Subcutaneous abdominal adipose tissue (tissue), 5 donors: ENCODE data around the gene WNT8A.
A peak's percentile ranks its signal among the peaks of the same experiment; 100 is the strongest.

Experiments
- H3K27ac ChIP-seq: one replicate; pipeline ENCODE4 v1.7.0; 2013; ENCODE audit warnings: low read depth, mild to moderate bottlenecking, inconsistent platforms, low read length, moderate library complexity
- H3K27me3 ChIP-seq, 5 donors: one replicate each; pipeline ENCODE4 v1.7.0; 2013; ENCODE audit warnings: low read length in 5 of 5, inconsistent platforms in 1 of 5; ENCODE audit not compliant: control insufficient read depth in 5 of 5, insufficient read depth in 4 of 5
- H3K36me3 ChIP-seq, 5 donors: one replicate each; pipeline ENCODE4 v1.7.0; 2013; ENCODE audit warnings: low read length in 5 of 5; ENCODE audit not compliant: control insufficient read depth in 5 of 5, insufficient read depth in 5 of 5
- H3K4me1 ChIP-seq, 5 donors: one replicate each; pipeline ENCODE4 v1.7.0; 2013; ENCODE audit warnings: low read length in 5 of 5, mild to moderate bottlenecking in 3 of 5, moderate library complexity in 1 of 5; ENCODE audit not compliant: control insufficient read depth in 5 of 5, insufficient read depth in 5 of 5
- H3K4me3 ChIP-seq, 5 donors: one replicate each; pipeline ENCODE4 v1.7.0; 2013; ENCODE audit warnings: low read length in 5 of 5, low read depth in 1 of 5
- H3K9ac ChIP-seq, 5 donors: one replicate each; pipeline ENCODE4 v1.7.0; 2013; ENCODE audit warnings: low read length in 5 of 5, mild to moderate bottlenecking in 4 of 5, moderate library complexity in 3 of 5
- H3K9me3 ChIP-seq, 5 donors: one replicate each; pipeline ENCODE4 v1.7.0; 2013; ENCODE audit warnings: low read length in 5 of 5; ENCODE audit not compliant: control insufficient read depth in 5 of 5
- donor health status: healthy.
- donor health status: healthy.
- donor health status: healthy.
- donor health status: healthy.
- donor health status: healthy.

The WNT8A gene

GRCh38 chr5:138138949-138139780, 55.3 kb downstream of the WNT8A start, which contains the start of gene NME5:
Gene NME5 (minus strand): TSS chr5:138139428. CDS start chr5:138138780, 648 bp downstream.
- H3K27me3 ChIP-seq = no peaks in the 10 kb centered on the region
- H3K4me1 ChIP-seq = peaks cover 0 to 10% (median 3%) of the 10 kb centered on the region in 5 donors
- H3K9ac ChIP-seq = peak within 1 kb of the TSS in 2 of 5 donors; percentile 44 to 66
- H3K27ac ChIP-seq = no peak within 1 kb of the TSS
- no peaks in the 10 kb centered on the region for H3K9me3 ChIP-seq
- H3K36me3 ChIP-seq = no peaks in the 10 kb centered on the region
- H3K4me3 ChIP-seq = peak within 1 kb of the TSS; percentile 65 to 93 (median 71)

- no peak overlapping the region for H3K9ac ChIP-seq
- H3K9me3 ChIP-seq = no peaks in the 10 kb centered on the region
- H3K4me1 ChIP-seq = peaks cover 0 to 10% (median 3%) of the 10 kb centered on the region in 5 donors
- H3K27ac ChIP-seq = no peak overlapping the region
- no peaks in the 10 kb centered on the region for H3K36me3 ChIP-seq
- peak overlapping the region in 4 of 5 donors; percentile 68 to 93 (median 75) for H3K4me3 ChIP-seq
- H3K27me3 ChIP-seq = no peaks in the 10 kb centered on the region
Observed at GRCh38 chr5:138139781-138140090, 55.9 kb downstream of the WNT8A start.

GRCh38 chr5:138140268-138140667, 56.4 kb downstream of the WNT8A start:
- H3K9me3 ChIP-seq = no peaks in the 10 kb centered on the region
- H3K27ac ChIP-seq = no peak overlapping the region
- H3K36me3 ChIP-seq = no peaks in the 10 kb centered on the region
- H3K27me3 ChIP-seq = no peaks in the 10 kb centered on the region
- peaks cover 0 to 10% (median 3%) of the 10 kb centered on the region in 5 donors for H3K4me1 ChIP-seq
- H3K9ac ChIP-seq = no peak overlapping the region
- no peak overlapping the region for H3K4me3 ChIP-seq
